CD4-positive, alpha-beta T cell treated with Interleukin-21 for 1 hour (primary cell): ENCODE data around the gene DNAH1.

Experiments
- DNase-seq: peaks from one replicate; pipeline ENCODE4 v3.0.0-alpha.2; 2020

The DNAH1 gene

GRCh38 chr3:52437326-52438103, 121.4 kb downstream of the DNAH1 start:
- no peak for DNase-seq

- DNase-seq = no peak
Measured at GRCh38 chr3:52438104-52438376, 121.9 kb downstream of the DNAH1 start.

DNA sequence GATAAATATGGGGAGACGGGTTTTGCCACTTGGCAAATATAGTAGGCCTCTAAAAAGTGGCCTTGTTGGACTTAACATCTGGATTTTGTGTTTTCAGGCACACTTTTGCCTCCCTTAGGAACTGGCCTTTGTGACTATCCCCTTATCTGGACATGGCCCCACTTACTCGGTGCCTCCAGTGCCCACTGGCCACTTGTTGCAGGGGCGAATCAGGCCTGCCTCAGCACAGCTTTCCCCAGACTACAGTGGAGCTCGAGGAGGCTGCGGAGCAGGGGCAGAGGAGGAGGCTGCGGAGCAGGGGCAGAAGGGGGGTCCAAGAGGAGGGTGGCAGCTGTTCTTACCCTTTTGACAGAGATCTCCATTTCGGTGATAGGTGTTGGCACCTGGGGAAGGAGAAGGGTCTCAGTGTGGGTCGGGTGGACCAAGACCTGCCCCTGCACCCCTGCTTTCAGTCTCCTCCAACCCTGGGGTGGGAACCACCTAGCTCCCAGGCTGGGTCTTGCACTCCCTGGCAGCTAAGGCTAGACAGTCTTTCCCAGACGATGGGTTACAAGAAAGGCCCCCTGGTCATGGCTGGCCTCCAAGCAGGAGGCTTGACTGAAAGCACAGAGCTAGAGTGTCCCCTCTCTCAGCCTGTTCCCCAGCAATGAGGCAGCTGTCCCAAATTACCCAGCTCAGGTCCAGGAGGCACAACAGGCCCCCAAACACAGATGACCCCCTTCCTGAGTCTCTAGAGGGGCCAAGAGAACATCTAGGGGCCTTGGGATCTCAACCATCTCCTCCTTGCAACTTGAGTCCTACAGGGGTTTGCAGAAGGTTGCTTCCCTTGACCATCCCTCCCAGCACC, 122.7 kb downstream of the DNAH1 start:
- no peak for DNase-seq

GRCh38 chr3:52439426-52440248, 123.5 kb downstream of the DNAH1 start:
- no peak for DNase-seq

- DNase-seq = no peak
Measured at GRCh38 chr3:52440249-52440551, 124.1 kb downstream of the DNAH1 start.

- DNase-seq = no peak
Measured at GRCh38 chr3:52440671-52441070, 124.6 kb downstream of the DNAH1 start.

DNA sequence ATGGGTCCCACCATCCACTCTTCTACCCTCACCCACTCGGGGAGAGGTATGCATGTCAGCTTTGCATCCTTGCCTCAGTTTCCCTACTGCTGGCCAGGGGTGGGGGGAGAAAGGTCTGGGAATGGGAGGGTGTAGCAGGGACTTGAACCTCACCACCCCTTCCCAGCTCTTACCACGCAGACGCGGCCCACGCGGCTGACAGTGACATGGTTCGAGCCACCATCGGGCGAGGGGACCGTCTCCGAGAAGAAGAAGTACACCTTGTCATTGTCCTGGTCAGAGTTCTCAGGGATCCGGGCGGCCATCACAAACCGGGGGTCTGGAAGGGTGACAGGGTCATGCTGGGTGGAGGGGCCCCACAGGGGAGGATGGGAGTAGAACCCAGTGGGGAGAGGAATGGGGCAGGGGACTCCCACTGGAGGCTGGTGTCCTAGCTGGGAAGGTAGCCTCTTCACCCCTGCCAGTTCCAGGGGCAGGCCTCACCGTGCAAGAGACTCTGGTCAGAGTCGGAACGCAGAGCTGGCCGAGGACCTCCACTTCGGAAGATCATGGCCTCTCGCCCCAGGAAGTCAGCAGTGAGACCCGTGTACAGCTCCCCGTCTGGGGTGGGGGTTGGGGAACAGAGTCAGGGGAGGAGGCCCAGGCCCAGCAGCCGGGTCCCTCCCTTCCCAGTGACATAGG, 125.1 kb downstream of the DNAH1 start:
- no peak for DNase-seq

DNA sequence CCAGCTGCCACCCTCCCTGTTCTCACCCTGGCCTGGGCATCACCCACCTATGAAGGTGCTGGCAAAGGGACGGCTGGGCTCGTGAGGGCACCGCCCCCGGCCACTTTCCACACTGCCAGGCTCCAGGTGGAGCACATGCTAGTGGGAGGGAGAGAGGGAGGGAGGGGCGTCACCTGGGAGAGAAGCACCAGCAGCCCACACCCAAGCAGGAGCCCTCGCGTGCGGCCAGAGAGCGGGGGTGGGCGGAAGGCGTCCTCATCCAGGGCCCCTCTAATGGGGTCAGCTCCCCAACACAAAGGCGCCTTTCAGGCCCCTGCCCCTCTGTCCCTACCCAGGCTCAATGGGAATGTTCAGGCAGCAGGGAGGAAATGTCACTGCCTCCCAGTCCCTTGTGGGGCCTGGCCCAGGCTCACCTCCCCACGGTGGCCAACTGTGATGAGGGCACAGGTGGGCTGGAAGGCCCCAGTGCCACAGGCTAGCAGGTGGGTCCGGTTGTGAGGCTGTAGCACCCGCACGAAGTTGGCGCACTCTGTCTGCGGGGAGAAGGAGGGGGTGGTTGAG, 125.7 kb downstream of the DNAH1 start:
- no peak for DNase-seq

DNA sequence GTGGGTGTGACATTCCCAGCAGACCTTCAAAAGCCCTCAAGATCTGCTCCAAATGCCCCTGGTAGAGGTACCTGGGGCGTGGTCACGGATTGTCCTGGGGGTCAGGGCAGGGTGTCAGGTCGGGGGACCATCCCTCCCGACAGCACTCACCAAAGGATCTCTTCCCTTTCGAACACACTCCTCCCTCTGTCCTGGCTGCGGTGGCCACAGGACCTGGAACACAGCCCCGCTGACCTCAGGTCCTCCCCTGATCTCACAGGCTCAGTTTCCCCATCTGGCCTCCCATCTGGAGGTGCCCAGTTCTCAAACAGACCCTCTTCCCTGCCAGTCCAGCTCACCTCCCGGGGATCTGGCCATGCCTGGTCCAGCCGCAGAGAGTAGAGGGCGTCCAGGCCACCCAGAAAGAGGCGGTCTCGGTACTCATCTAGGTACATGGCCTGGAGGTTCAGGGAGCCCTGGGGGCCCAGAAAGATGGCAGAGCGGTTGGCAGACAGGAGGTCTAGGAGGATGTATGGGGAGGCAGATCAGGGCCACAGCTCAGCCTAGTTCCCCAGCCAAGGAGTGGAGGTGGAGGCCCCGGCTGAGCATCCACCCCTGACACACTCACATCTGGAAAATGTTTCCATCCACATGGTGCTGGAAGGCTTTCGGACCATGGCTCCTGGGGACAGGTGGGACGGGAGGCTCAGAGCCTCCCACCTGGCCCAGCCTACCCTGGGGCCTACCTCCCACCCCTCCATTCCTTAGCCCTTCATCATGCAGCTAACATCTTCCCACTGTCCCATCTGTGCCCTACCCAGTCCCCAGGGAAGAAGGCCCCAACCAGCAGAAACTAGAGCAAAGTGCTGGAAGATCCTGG, 126.5 kb downstream of the DNAH1 start:
- DNase-seq = no peak

DNA sequence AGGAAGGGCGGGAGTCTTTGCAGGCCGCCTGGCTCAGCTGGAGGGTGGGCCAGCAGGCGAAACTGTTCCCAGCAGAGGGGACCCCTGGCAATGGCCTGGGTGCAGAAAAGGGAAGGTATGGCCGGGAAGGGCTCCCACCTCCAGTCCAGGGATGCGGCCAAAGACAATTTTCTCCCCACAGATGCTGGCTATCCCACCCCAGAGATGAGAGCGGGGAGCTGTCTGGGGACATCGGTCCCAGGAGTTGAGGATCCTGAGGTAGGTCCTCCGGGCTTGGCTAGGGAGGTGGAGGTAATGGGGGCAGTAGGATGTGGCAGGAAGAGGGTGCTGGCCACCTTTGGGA, 127.1 kb downstream of the DNAH1 start:
- DNase-seq = no peak

- DNase-seq = no peak
Measured at GRCh38 chr3:52443791-52444687, 127.9 kb downstream of the DNAH1 start.

DNA sequence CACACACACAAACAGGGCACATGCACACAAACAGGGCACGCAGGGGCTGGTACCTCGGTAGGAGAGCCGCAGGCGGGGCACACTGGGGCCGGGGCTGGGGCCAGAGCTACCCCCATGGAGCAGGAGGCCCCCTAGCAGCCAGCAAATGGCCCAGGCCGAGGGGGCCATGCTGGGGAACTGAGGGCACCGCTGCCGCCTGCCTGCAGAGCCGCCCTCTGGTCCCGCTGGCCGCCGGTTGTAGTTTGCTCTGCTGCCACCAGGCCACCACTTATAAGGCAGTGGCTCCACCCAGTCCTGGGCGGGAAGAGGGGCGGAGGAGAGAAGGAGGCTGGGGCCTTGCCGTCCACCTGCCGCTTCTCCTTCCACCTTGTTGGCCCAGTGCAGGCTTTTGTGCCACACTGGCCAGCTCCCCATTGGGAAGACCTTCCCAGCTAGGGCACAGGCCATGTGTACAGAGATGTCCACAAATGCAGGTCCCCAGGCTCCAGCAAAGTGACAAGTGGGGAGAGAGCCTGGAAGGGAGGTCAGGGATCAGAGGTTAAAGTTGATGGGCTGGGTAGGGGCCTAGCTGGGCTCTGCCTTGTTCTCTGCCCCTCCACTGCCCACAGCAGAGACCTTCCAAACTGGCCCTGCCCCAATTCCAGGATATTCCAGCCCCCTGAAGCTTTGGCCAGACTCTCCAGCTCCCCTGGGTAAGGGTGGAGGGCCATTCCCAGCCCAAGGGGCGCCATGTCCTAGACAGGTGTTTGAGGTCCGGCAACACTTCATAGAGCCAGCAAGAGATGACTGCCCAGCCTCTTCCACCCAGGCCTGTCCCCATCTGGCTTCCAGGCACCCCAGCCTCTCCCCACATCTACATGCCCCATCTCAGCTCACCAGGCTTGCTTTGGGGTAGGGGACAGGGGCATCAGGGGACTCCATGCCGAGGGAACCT, 129.0 kb downstream of the DNAH1 start, which contains the start of gene SEMA3G:
Gene SEMA3G (minus strand): TSS at position 244 of the 934 bp plus-strand sequence. CDS start 76 bp downstream, at position 168.
- DNase-seq = peak; percentile 81

DNA sequence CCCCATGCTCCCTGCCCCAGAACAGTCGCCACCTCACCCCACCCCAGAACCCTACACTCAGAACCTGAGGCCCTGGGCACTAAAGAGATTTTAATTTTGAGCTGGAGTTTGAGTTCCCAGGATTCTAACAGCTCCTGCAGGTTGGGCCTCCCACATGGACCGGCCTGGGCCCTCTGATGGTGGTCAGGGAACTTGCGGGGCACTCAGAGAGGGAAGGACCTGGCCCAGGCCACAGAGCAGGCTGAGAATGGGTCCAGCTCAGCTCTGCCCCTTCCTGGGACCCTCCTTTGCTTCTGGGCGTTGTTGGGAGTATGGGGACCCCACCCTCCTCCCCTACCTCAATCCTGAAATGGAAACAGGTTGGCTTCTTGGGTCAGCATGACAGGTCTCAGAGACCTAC, 129.9 kb downstream of the DNAH1 start:
- DNase-seq = no peak

DNA sequence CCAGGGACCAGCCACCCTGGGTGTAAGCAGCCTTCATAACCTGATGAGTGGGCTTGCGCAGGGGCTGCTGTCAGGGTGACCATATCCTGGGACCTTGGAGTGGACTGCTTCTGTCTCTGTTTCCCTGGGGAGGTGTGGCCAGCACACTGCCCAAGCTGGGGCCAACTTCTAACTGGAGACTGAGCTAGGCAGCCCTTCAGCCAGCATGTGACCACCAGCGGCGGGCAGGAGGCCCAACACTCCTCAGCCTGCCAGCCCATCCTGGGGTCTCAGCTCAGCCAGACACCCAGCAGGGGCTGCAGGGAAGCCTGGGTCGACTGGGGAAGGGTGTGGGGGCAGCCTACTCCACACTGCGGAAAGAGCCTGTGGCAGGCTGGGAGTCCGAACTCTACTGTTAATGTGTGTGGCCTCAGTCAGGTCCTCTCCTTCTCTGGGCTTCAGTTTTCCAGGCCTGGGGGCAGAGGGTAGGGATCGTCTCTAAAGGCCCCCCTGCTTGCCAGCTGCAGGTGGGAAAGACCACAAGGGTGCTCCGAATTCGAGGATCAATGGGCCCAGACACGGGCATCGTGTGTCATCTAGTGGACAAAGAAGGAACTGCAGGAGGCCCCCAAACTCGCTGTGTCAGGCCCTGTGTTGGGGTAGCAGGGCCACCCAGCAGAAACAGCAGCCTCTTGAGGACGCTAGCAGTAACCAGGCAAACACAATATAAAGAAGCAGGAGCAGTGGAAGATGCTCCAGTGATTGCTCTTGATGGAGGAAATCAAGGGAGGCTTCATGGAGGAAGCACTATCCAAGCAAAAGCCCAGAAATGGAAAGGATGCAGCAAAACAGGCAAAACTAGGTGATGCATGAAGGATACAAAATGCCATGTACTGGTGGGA, 130.8 kb downstream of the DNAH1 start:
- DNase-seq = peak; percentile 82

DNA sequence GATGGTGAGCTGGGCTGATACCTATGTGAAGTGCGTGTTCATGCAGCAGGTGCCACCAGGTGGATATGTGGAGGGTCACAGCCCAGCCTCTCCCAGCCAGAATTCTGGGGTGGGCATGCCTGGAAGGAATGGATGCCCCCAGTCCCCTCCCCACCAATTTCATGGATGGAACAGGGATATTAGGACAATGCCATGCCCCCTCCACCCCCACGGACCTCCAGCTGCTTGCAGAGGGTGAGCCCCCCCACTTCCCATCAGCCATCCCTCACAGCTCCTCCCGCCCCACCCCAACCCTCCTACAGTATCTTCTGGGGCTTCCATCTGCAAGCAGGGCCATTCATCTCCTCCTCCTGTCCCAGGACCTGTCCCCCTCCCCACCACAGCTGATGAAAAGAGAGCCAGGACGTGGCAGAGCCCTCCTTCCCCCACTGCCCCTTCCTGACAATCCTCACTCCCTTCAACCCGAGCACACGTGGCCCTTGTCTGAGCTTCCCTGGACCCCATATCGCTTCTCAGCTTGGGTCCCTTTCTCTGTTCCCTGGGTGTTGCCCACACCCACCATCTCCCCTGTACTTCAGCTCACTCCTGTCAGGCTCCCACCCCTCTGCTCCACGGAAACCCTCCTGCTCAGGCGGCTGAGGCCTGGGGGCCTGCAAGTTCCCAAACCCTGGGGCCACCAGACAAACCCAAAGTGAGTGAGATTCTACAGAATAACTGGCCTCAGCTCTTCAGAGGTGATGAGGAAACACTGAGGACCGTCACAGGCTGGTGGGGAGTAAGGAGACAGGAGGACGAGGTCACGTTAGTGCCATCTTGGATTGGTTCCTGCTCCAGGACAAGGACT, 131.6 kb downstream of the DNAH1 start:
- DNase-seq = no peak
